SK-N-SH treated with all-trans-retinoic acid at 6 μM for 48 hours (cell line): ENCODE measurements around the gene TMEM150A.

ENCODE experiments used
- ATAC-seq: fragments of 200-7000 bp; cut with Tn5 transposase; 3 replicates; pipeline ENCODE4 v1.9.1; 2020; ENCODE audit warnings: mild to moderate bottlenecking, moderate library complexity
- ARNTL ChIP-seq: fragments of 450-650 bp; formaldehyde crosslinking; IDR thresholded peaks from 2 replicates; pipeline ENCODE4 v1.5.0; 2020; ENCODE audit warnings: low read depth, mild to moderate bottlenecking, moderate library complexity, borderline replicate concordance
- BACH2 ChIP-seq: fragments of 250-450 bp; sonication (Bioruptor Pico); IDR thresholded peaks from 2 replicates; pipeline ENCODE4 v1.9.0; 2021; ENCODE audit warnings: mild to moderate bottlenecking, borderline replicate concordance
- CSDC2 ChIP-seq: fragments of 250-450 bp; sonication (Bioruptor Pico); IDR thresholded peaks from 2 replicates; pipeline ENCODE4 v1.5.0; 2020; ENCODE audit warnings: mild to moderate bottlenecking, moderate library complexity
- CSRNP3 ChIP-seq: fragments of 250-450 bp; sonication (Bioruptor Pico); IDR thresholded peaks from 2 replicates; pipeline ENCODE4 v1.5.1; 2021; ENCODE audit warnings: mild to moderate bottlenecking, moderate library complexity
- ESRRG ChIP-seq: fragments of 250-450 bp; sonication (Bioruptor Pico); IDR thresholded peaks from 2 replicates; pipeline ENCODE4 v1.6.1; 2021; ENCODE audit warnings: mild to moderate bottlenecking
- GLIS3 ChIP-seq: fragments of 250-450 bp; sonication (Bioruptor Pico); IDR thresholded peaks from 2 replicates; pipeline ENCODE4 v1.5.0; 2020; ENCODE audit warnings: mild to moderate bottlenecking, moderate library complexity
- ISL1 ChIP-seq: fragments of 250-450 bp; sonication (Bioruptor Pico); IDR thresholded peaks from 2 replicates; pipeline ENCODE4 v2.1.2; 2022; ENCODE audit warnings: mild to moderate bottlenecking, moderate library complexity
- OSR1 ChIP-seq: fragments of 250-450 bp; sonication (Bioruptor Pico); IDR thresholded peaks from 2 replicates; pipeline ENCODE4 v1.8.0; 2022; ENCODE audit warnings: moderate library complexity, mild to moderate bottlenecking, inconsistent platforms
- POU6F1 ChIP-seq: fragments of 250-450 bp; sonication (Bioruptor Pico); IDR thresholded peaks from 2 replicates; pipeline ENCODE4 v1.8.0; 2021; ENCODE audit warnings: low read depth, mild to moderate bottlenecking, moderate library complexity, borderline replicate concordance
- PPARA ChIP-seq: fragments of 250-450 bp; sonication (Bioruptor Pico); IDR thresholded peaks from 2 replicates; pipeline ENCODE4 v1.5.0; 2020; ENCODE audit warnings: mild to moderate bottlenecking, borderline replicate concordance
- RARB ChIP-seq: fragments of 250-450 bp; sonication (Bioruptor Pico); IDR thresholded peaks from 2 replicates; pipeline ENCODE4 v1.8.0; 2021; ENCODE audit warnings: mild to moderate bottlenecking, moderate library complexity
- SNAI2 ChIP-seq: fragments of 250-450 bp; sonication (Bioruptor Pico); IDR thresholded peaks from 2 replicates; pipeline ENCODE4 v1.5.0; 2020; ENCODE audit warnings: mild to moderate bottlenecking, moderate library complexity
- TCF4 ChIP-seq: fragments of 250-450 bp; sonication (Bioruptor Pico); IDR thresholded peaks from 2 replicates; pipeline ENCODE4 v1.8.0; 2021; ENCODE audit warnings: mild to moderate bottlenecking, moderate library complexity, borderline replicate concordance
- TOX ChIP-seq: fragments of 250-450 bp; sonication (Bioruptor Pico); IDR thresholded peaks from 2 replicates; pipeline ENCODE4 v1.8.0; 2021; ENCODE audit warnings: mild to moderate bottlenecking, moderate library complexity, borderline replicate concordance
- ZFP3 ChIP-seq: fragments of 250-450 bp; sonication (Bioruptor Pico); IDR thresholded peaks from 2 replicates; pipeline ENCODE4 v1.5.0; 2020; ENCODE audit warnings: mild to moderate bottlenecking, moderate library complexity
- ZFP30 ChIP-seq: fragments of 450-650 bp; formaldehyde crosslinking; IDR thresholded peaks from 2 replicates; pipeline ENCODE4 v1.5.0; 2022; ENCODE audit warnings: mild to moderate bottlenecking, moderate library complexity
- ZNF565 ChIP-seq: fragments of 450-650 bp; formaldehyde crosslinking; conservative IDR thresholded peaks from 2 replicates; pipeline ENCODE4 v1.5.0; 2020; ENCODE audit warnings: low read depth, mild to moderate bottlenecking, moderate library complexity
- ZNF70 ChIP-seq: fragments of 450-650 bp; formaldehyde crosslinking; IDR thresholded peaks from 2 replicates; pipeline ENCODE4 v1.5.0; 2020; ENCODE audit warnings: mild to moderate bottlenecking, moderate library complexity
- TF ChIP-seq, protein P1 (sequence below): fragments of 250-450 bp; sonication (Bioruptor Pico); IDR thresholded peaks from 2 replicates; pipeline ENCODE4 v1.8.0; 2020; ENCODE audit warnings: mild to moderate bottlenecking, moderate library complexity, borderline replicate concordance
- TF ChIP-seq, protein P2 (sequence below): fragments of 250-450 bp; sonication (Bioruptor Pico); IDR thresholded peaks from 2 replicates; pipeline ENCODE4 v1.5.0; 2020; ENCODE audit warnings: mild to moderate bottlenecking, moderate library complexity
- TF ChIP-seq, protein P3 (sequence below): fragments of 250-450 bp; sonication (Bioruptor Pico); IDR thresholded peaks from 2 replicates; pipeline ENCODE4 v1.5.1; 2020; ENCODE audit warnings: low read depth, mild to moderate bottlenecking, moderate library complexity

TMEM150A gene

DNA sequence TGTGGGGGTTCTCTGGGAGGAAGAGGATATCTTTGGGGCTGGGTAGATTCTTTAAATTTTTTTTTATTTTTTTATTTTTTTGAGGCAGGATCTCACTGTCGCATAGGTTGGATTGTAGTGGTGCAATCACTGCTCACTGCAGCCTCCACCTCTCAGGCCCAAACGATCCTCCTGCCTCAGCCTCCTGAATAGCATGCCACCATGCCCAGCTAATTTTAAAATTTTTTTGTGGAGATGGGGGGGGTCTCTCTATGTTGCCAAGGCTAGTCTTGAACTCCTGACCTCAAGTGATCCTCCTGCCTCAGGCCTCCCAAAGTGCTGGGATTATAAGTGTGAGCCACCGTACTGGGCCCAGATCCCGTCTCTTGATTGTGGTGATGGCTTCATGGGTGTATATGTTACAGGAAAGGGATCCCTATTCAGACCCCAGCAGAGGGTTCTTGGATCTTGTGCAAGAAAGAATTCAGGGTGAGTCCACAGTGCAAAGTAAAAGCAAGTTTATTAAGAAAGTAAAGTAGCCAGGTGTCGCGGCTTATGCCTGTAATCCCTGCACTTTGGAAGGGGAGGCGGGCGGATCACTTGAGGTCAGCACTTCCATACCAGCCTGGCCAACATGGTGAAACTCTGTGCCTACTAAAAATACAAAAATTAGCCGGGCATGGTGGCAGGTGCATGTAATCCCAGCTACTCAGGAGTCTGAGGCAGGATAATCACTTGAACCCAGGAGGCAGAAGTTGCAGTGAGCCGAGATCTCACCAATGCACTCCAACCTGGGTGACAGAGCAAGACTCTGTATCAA lies 11.4 kb upstream of the TMEM150A start:
- ATAC-seq: no peak
- TF ChIP-seq ZNF565 (CRISPR knock-in tag): no peak
- TF ChIP-seq RARB (CRISPR knock-in tag): no peak
- no peak for TF ChIP-seq PPARA
- TF ChIP-seq, protein P1, sequence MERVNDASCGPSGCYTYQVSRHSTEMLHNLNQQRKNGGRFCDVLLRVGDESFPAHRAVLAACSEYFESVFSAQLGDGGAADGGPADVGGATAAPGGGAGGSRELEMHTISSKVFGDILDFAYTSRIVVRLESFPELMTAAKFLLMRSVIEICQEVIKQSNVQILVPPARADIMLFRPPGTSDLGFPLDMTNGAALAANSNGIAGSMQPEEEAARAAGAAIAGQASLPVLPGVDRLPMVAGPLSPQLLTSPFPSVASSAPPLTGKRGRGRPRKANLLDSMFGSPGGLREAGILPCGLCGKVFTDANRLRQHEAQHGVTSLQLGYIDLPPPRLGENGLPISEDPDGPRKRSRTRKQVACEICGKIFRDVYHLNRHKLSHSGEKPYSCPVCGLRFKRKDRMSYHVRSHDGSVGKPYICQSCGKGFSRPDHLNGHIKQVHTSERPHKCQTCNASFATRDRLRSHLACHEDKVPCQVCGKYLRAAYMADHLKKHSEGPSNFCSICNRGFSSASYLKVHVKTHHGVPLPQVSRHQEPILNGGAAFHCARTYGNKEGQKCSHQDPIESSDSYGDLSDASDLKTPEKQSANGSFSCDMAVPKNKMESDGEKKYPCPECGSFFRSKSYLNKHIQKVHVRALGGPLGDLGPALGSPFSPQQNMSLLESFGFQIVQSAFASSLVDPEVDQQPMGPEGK: no peak
- TF ChIP-seq ZFP3 (CRISPR knock-in tag): no peak
- no peak for TF ChIP-seq ISL1 (CRISPR knock-in tag)
- no peak for TF ChIP-seq ESRRG (CRISPR knock-in tag)
- TF ChIP-seq, protein P2, sequence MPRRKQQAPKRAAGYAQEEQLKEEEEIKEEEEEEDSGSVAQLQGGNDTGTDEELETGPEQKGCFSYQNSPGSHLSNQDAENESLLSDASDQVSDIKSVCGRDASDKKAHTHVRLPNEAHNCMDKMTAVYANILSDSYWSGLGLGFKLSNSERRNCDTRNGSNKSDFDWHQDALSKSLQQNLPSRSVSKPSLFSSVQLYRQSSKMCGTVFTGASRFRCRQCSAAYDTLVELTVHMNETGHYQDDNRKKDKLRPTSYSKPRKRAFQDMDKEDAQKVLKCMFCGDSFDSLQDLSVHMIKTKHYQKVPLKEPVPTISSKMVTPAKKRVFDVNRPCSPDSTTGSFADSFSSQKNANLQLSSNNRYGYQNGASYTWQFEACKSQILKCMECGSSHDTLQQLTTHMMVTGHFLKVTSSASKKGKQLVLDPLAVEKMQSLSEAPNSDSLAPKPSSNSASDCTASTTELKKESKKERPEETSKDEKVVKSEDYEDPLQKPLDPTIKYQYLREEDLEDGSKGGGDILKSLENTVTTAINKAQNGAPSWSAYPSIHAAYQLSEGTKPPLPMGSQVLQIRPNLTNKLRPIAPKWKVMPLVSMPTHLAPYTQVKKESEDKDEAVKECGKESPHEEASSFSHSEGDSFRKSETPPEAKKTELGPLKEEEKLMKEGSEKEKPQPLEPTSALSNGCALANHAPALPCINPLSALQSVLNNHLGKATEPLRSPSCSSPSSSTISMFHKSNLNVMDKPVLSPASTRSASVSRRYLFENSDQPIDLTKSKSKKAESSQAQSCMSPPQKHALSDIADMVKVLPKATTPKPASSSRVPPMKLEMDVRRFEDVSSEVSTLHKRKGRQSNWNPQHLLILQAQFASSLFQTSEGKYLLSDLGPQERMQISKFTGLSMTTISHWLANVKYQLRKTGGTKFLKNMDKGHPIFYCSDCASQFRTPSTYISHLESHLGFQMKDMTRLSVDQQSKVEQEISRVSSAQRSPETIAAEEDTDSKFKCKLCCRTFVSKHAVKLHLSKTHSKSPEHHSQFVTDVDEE (CRISPR knock-in tag): no peak
- no peak for TF ChIP-seq OSR1
- TF ChIP-seq, protein P3, sequence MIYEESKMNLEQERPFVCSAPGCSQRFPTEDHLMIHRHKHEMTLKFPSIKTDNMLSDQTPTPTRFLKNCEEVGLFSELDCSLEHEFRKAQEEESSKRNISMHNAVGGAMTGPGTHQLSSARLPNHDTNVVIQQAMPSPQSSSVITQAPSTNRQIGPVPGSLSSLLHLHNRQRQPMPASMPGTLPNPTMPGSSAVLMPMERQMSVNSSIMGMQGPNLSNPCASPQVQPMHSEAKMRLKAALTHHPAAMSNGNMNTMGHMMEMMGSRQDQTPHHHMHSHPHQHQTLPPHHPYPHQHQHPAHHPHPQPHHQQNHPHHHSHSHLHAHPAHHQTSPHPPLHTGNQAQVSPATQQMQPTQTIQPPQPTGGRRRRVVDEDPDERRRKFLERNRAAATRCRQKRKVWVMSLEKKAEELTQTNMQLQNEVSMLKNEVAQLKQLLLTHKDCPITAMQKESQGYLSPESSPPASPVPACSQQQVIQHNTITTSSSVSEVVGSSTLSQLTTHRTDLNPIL (CRISPR knock-in tag): no peak
- no peak for TF ChIP-seq CSRNP3 (CRISPR knock-in tag)
- no peak for TF ChIP-seq SNAI2 (CRISPR knock-in tag)
- TF ChIP-seq TCF4: no peak
- no peak for TF ChIP-seq GLIS3 (CRISPR knock-in tag)
- no peak for TF ChIP-seq ZNF70
- TF ChIP-seq POU6F1 (CRISPR knock-in tag): no peak
- no peak for TF ChIP-seq ZFP30
- no peak for TF ChIP-seq ARNTL (CRISPR knock-in tag)
- no peak for TF ChIP-seq BACH2
- no peak for TF ChIP-seq TOX (CRISPR knock-in tag)

DNA sequence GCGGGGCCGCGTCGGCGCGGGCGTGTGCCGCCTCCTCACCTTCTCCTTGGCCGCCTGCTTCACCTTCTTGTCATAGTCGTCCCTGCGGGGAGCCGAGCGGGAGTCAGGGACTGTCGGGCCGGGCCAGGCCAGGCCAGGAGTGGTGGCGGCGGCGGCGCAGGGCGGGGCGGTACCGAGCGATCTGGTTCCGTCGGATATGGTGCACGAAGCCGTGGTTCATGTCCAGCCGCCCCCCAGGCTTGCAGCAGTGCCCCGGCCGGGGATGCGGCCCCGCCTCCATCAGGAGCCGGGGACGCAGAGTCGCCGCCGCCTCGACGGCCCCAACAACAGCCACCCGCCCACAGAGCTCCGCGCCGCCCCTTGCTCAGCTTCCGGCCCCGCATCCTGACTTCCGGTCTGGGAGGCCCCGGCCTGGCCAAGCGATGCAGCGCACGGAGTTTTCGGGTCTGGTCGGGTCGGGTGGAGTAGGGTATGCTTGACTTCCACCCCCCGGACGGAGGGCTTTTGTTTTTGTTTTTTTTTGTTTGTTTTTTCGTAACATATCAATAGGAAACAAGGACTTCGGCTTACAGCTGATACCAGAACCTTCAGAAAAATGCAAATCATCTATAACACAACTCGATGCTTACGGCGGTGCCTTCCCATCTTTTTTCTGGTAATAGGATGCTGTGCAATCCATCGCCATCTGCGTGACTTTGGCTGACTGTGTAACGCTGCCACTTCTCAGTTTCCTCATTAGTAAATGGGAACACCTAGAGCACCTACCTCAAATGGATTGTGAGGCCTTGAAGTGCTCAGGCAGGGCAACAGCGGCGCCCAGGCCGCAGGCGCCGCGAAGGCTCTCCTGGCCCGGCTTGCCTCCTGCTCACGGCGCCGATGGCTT lies 9.4 kb upstream of the TMEM150A start, which contains the start of gene C2orf68:
C2orf68 (minus strand) TSS at position 362 of the 883 bp plus-strand sequence; CDS start at position 280, 82 bp downstream.
- ATAC-seq: peak; percentile 87
- TF ChIP-seq CSDC2 (CRISPR knock-in tag): 0 out of 2 replicates have a peak, but pooled peaks have one; percentile 6
- TF ChIP-seq ZFP3 (CRISPR knock-in tag): no peak
